Transverse colon (tissue), 3 donors: ENCODE results near the gene RTN4RL1.

Source experiments
- POLR2A ChIP-seq: fragments of 450-650 bp; IDR thresholded peaks from one replicate; pipeline ENCODE4 v1.6.1; 2016; ENCODE audit warnings: antibody characterized with exemption, mild to moderate bottlenecking, moderate library complexity
- TF ChIP-seq, protein P1 (sequence below), 5 experiments: fragments of 200-600 bp in 3 of 5; fragments of 450-650 bp in 2 of 5; sonication (generic) in 3 of 5; IDR thresholded peaks; 1 replicate in 2 of 5; 2 replicates in 3 of 5; pipeline ENCODE4 v1.5.1; 2016 to 2017; ENCODE audit warnings: antibody characterized with exemption in 5 of 5, inconsistent platforms in 3 of 5, mild to moderate bottlenecking in 2 of 5, moderate library complexity in 1 of 5

DNA sequence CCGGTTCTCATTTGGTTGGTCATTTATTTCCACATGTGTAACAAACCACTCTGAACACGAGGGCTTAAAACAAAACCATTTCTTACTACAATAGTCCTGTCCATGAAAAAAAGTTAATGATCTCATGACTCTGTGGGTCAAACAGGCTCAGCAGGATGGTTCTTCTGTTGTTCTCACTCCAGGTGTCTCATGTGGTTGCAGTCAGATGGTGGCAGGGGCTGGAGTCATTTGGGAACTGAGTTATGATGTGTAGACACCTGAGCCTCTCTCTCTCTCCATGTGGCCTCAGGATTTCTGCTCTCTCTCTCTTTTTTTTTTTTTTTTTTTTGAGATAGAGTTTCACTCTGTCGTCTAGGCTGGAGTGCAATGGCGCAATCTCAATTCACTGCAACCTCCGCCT, 55.4 kb downstream of the RTN4RL1 start:
- no peak for TF ChIP-seq POLR2A
- TF ChIP-seq, protein P1, sequence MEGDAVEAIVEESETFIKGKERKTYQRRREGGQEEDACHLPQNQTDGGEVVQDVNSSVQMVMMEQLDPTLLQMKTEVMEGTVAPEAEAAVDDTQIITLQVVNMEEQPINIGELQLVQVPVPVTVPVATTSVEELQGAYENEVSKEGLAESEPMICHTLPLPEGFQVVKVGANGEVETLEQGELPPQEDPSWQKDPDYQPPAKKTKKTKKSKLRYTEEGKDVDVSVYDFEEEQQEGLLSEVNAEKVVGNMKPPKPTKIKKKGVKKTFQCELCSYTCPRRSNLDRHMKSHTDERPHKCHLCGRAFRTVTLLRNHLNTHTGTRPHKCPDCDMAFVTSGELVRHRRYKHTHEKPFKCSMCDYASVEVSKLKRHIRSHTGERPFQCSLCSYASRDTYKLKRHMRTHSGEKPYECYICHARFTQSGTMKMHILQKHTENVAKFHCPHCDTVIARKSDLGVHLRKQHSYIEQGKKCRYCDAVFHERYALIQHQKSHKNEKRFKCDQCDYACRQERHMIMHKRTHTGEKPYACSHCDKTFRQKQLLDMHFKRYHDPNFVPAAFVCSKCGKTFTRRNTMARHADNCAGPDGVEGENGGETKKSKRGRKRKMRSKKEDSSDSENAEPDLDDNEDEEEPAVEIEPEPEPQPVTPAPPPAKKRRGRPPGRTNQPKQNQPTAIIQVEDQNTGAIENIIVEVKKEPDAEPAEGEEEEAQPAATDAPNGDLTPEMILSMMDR (IDR thresholded peaks at IDR 0.05) = no peak
